Measurements from ENCODE around the gene TFF1. TPM values are rescaled to one million over a fixed set of nuclear protein-coding genes. Genes with fewer than 3 reads are reported as not detected.

Gene TFF1
- total RNA-seq, 1 donor from 2014 or later = 0.48 TPM

GRCh38 chr21:42349420-42350317, 16.7 kb downstream of the TFF1 start:
- H3K36me3 Mint-ChIP-seq (ENCODE audit: low read depth) = no peaks in the 10 kb centered on the region
- no peak overlapping the region for H3K27ac Mint-ChIP-seq
- H3K9me3 Mint-ChIP-seq = peaks cover 14% of the 10 kb centered on the region
- H3K4me1 Mint-ChIP-seq (ENCODE audit: low read depth) = no peaks in the 10 kb centered on the region
- H3K27me3 Mint-ChIP-seq (ENCODE audit: low read depth) = peaks cover 7% of the 10 kb centered on the region
- no peak for DNase-seq (ENCODE audit: low spot score)
- H3K4me3 Mint-ChIP-seq (ENCODE audit: low read depth) = no peak overlapping the region
- intact Hi-C loops (cut with micrococcal nuclease) = no loop called here

GRCh38 chr21:42348762-42349161, 17.6 kb downstream of the TFF1 start:
- Mint-ChIP-seq H3K36me3 (ENCODE audit: low read depth) (no peaks in the 10 kb centered on the region), H3K27ac (no peak overlapping the region), H3K27me3 (ENCODE audit: low read depth) (peaks cover 7% of the 10 kb centered on the region), H3K4me3 (ENCODE audit: low read depth) (no peak overlapping the region), H3K9me3 (peaks cover 5% of the 10 kb centered on the region), H3K4me1 (ENCODE audit: low read depth) (no peaks in the 10 kb centered on the region)
- intact Hi-C loops (cut with micrococcal nuclease) = no loop called here
- no peak for DNase-seq (ENCODE audit: low spot score)

- H3K4me3 Mint-ChIP-seq (ENCODE audit: low read depth) = no peak overlapping the region
- H3K4me1 Mint-ChIP-seq (ENCODE audit: low read depth) = no peaks in the 10 kb centered on the region
- H3K36me3 Mint-ChIP-seq (ENCODE audit: low read depth) = no peaks in the 10 kb centered on the region
- no peaks in the 10 kb centered on the region for H3K27me3 Mint-ChIP-seq (ENCODE audit: low read depth)
- no peak overlapping the region for H3K27ac Mint-ChIP-seq
- intact Hi-C loops (cut with micrococcal nuclease) = no loop called here
- no peak for DNase-seq (ENCODE audit: low spot score)
- no peaks in the 10 kb centered on the region for H3K9me3 Mint-ChIP-seq
These were observed 18.6 kb downstream of the TFF1 start for GRCh38 chr21:42347601-42348327.

- no peaks in the 10 kb centered on the region for H3K4me1 Mint-ChIP-seq (ENCODE audit: low read depth)
- no peak overlapping the region for H3K27ac Mint-ChIP-seq
- intact Hi-C loops (cut with micrococcal nuclease) = no loop called here
These were observed 19.3 kb downstream of the TFF1 start for GRCh38 chr21:42346866-42347600.

GRCh38 chr21:42346441-42346840, 19.9 kb downstream of the TFF1 start:
- DNase-seq (ENCODE audit: low spot score) = no peak
- no peaks in the 10 kb centered on the region for H3K27me3 Mint-ChIP-seq (ENCODE audit: low read depth)
- no peak overlapping the region for H3K4me3 Mint-ChIP-seq (ENCODE audit: low read depth)
- no peak overlapping the region for H3K27ac Mint-ChIP-seq
- H3K4me1 Mint-ChIP-seq (ENCODE audit: low read depth) = no peaks in the 10 kb centered on the region
- H3K9me3 Mint-ChIP-seq = no peaks in the 10 kb centered on the region
- no peaks in the 10 kb centered on the region for H3K36me3 Mint-ChIP-seq (ENCODE audit: low read depth)
- intact Hi-C loops (cut with micrococcal nuclease) = no loop called here

More at GRCh38 chr21:42346866-42347600, 19.3 kb downstream of the TFF1 start:
- Mint-ChIP-seq H3K9me3 (no peaks in the 10 kb centered on the region), H3K27me3 (ENCODE audit: low read depth) (no peaks in the 10 kb centered on the region), H3K4me3 (ENCODE audit: low read depth) (no peak overlapping the region), H3K36me3 (ENCODE audit: low read depth) (no peaks in the 10 kb centered on the region)
- no peak for DNase-seq (ENCODE audit: low spot score)

- H3K4me1 Mint-ChIP-seq (ENCODE audit: low read depth) = no peaks in the 10 kb centered on the region
- no peak overlapping the region for H3K27ac Mint-ChIP-seq
- no peaks in the 10 kb centered on the region for H3K27me3 Mint-ChIP-seq (ENCODE audit: low read depth)
- intact Hi-C loops (cut with micrococcal nuclease) = no loop called here
- no peaks in the 10 kb centered on the region for H3K9me3 Mint-ChIP-seq
- no peaks in the 10 kb centered on the region for H3K36me3 Mint-ChIP-seq (ENCODE audit: low read depth)
- no peak overlapping the region for H3K4me3 Mint-ChIP-seq (ENCODE audit: low read depth)
- DNase-seq (ENCODE audit: low spot score) = no peak
These were observed 21.7 kb downstream of the TFF1 start for GRCh38 chr21:42344631-42345030.

- intact Hi-C loops (cut with micrococcal nuclease) = no loop called here
- no peaks in the 10 kb centered on the region for H3K27me3 Mint-ChIP-seq (ENCODE audit: low read depth)
- H3K4me1 Mint-ChIP-seq (ENCODE audit: low read depth) = peaks cover 2% of the 10 kb centered on the region
- H3K27ac Mint-ChIP-seq = no peak overlapping the region
- H3K9me3 Mint-ChIP-seq = no peaks in the 10 kb centered on the region
- DNase-seq (ENCODE audit: low spot score) = no peak
- H3K36me3 Mint-ChIP-seq (ENCODE audit: low read depth) = no peaks in the 10 kb centered on the region
- no peak overlapping the region for H3K4me3 Mint-ChIP-seq (ENCODE audit: low read depth)
These were observed 22.3 kb downstream of the TFF1 start for GRCh38 chr21:42343963-42344510.

- Mint-ChIP-seq H3K36me3 (ENCODE audit: low read depth) (no peaks in the 10 kb centered on the region), H3K27me3 (ENCODE audit: low read depth) (no peaks in the 10 kb centered on the region), H3K4me1 (ENCODE audit: low read depth) (peaks cover 7% of the 10 kb centered on the region), H3K9me3 (no peaks in the 10 kb centered on the region), H3K27ac (no peak overlapping the region), H3K4me3 (ENCODE audit: low read depth) (no peak overlapping the region)
- DNase-seq (ENCODE audit: low spot score) = no peak
- intact Hi-C loops (cut with micrococcal nuclease) = no loop called here
These were observed 22.8 kb downstream of the TFF1 start for GRCh38 chr21:42343556-42343955.

GRCh38 chr21:42343101-42343500, 23.2 kb downstream of the TFF1 start:
- no peak for DNase-seq (ENCODE audit: low spot score)
- no peaks in the 10 kb centered on the region for H3K36me3 Mint-ChIP-seq (ENCODE audit: low read depth)
- no peaks in the 10 kb centered on the region for H3K27me3 Mint-ChIP-seq (ENCODE audit: low read depth)
- no peak overlapping the region for H3K4me3 Mint-ChIP-seq (ENCODE audit: low read depth)
- H3K4me1 Mint-ChIP-seq (ENCODE audit: low read depth) = peaks cover 8% of the 10 kb centered on the region
- intact Hi-C loops (cut with micrococcal nuclease) = no loop called here
- no peaks in the 10 kb centered on the region for H3K9me3 Mint-ChIP-seq
- no peak overlapping the region for H3K27ac Mint-ChIP-seq

GRCh38 chr21:42341776-42342542, 24.4 kb downstream of the TFF1 start:
- peaks cover 15% of the 10 kb centered on the region for H3K4me1 Mint-ChIP-seq (ENCODE audit: low read depth)
- no peaks in the 10 kb centered on the region for H3K9me3 Mint-ChIP-seq
- H3K36me3 Mint-ChIP-seq (ENCODE audit: low read depth) = no peaks in the 10 kb centered on the region
- DNase-seq (ENCODE audit: low spot score) = no peak
- peaks cover 4% of the 10 kb centered on the region for H3K27me3 Mint-ChIP-seq (ENCODE audit: low read depth)
- no peak overlapping the region for H3K27ac Mint-ChIP-seq
- intact Hi-C loops (cut with micrococcal nuclease) = no loop called here
- H3K4me3 Mint-ChIP-seq (ENCODE audit: low read depth) = no peak overlapping the region

GRCh38 chr21:42340187-42341050, 25.9 kb downstream of the TFF1 start:
- H3K9me3 Mint-ChIP-seq = no peaks in the 10 kb centered on the region
- H3K27ac Mint-ChIP-seq = no peak overlapping the region
- no peaks in the 10 kb centered on the region for H3K36me3 Mint-ChIP-seq (ENCODE audit: low read depth)
- no peak for DNase-seq (ENCODE audit: low spot score)
- no peak overlapping the region for H3K4me3 Mint-ChIP-seq (ENCODE audit: low read depth)
- peaks cover 8% of the 10 kb centered on the region for H3K27me3 Mint-ChIP-seq (ENCODE audit: low read depth)
- intact Hi-C loops (cut with micrococcal nuclease) = no loop called here
- peaks cover 15% of the 10 kb centered on the region for H3K4me1 Mint-ChIP-seq (ENCODE audit: low read depth)
